ENCODE results near the gene ARHGEF2.

DNA sequence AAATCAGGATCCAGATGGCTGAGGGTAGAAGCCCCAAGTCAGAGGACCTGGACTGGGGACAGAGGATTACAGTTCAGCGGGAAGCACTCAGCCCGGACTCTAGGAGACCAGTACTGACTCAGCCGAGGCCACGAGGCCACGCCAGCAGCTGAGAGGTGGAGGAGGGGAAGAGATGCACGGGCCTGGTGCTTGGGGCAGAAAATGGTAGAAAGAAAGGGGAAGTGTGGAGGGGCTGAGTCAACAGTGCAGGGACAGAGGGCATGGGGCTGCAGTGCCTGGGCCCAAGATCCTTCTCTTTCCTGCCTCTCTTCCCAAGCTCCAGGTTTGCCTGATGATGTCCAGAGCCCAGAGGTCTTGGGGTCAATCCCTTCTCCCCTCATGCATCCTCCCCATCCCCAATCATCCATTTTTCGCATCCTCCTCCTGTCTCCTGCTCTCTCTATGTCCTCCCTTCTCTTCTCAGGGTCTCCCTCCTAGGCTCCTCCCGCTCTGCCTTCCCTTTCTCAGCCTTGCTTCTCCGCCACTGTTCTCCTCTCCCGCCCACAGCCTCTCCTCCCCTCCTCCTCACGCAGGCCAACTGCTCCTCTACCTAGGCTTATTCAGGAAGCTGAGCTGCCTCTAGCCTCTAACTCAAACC is 7.7 kb downstream of the ARHGEF2 start:
- TF ChIP-seq, protein P1, sequence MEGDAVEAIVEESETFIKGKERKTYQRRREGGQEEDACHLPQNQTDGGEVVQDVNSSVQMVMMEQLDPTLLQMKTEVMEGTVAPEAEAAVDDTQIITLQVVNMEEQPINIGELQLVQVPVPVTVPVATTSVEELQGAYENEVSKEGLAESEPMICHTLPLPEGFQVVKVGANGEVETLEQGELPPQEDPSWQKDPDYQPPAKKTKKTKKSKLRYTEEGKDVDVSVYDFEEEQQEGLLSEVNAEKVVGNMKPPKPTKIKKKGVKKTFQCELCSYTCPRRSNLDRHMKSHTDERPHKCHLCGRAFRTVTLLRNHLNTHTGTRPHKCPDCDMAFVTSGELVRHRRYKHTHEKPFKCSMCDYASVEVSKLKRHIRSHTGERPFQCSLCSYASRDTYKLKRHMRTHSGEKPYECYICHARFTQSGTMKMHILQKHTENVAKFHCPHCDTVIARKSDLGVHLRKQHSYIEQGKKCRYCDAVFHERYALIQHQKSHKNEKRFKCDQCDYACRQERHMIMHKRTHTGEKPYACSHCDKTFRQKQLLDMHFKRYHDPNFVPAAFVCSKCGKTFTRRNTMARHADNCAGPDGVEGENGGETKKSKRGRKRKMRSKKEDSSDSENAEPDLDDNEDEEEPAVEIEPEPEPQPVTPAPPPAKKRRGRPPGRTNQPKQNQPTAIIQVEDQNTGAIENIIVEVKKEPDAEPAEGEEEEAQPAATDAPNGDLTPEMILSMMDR (IDR thresholded peaks at IDR 0.05), result no peak
- no peak for TF ChIP-seq POLR2A (IDR thresholded peaks at IDR 0.05)
